Hematopoietic multipotent progenitor cell treated with erythropoietin and hydrocortisone succinate and interleukin-3 and kit ligand, for 4 days (in vitro differentiated cells): ENCODE measurements around the gene HDAC8.
"Not testable (repeated sequence)": the region's sequence is repeated elsewhere in the genome, so short reads cannot be mapped to it uniquely, and the experiment has no call there.

Experiments used
- DNase-seq: peaks from one replicate; pipeline ENCODE4 v3.0.0-alpha.2; 2015

HDAC8 gene

DNA sequence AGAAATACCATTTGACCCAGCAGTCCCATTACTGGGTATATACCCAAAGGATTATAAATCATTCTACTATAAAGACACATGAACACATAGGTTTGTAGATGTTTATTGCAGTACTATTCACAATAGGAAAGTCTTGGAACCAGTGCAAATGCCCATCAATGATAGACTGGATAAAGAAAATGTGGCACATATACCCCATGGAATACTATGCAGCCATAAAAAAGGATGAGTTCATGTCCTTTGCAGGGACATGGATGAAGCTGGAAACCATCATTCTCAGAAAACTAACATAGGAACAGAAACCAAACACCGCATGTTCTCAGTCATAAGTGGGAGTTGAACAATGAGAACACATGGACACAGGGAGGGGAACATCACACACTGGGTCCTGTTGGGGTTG is 123.6 kb downstream of the HDAC8 start:
- DNase-seq, result not testable (repeated sequence)

DNA sequence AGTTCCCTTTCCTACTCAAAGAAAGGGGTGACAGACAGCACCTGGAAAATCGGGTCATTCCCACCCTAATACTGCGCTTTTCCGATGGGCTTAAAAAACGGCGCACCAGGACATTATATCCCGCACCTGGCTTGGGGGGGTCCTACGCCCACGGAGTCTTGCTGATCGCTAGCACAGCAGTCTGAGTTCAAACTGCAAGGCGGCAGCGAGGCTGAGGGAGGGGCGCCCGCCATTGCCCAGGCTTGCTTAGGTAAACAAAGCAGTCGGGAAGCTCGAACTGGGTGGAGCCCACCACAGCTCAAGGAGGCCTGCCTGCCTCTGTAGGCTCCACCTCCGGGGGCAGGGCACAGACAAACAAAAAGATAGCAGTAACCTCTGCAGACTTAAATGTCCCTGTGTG is 131.9 kb downstream of the HDAC8 start:
- DNase-seq, result not testable (repeated sequence)

DNA sequence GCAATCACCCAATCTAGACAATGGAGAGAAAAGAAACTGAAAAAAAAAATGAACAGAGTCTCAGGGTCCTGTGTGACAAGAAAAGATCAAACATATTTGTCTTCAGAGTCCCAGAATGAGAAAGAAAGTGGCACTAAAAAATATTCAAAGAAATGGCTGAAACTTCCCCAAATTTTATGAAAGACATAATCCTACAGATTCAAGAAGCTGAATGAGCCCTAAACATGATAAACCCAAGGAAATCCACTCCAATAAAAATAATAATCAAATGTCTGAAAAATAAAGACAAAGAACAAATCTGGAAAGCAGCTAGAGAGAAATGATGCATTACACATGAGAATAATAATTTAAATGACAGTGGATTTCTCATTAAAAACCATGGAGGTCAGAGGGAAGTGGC is 136.6 kb downstream of the HDAC8 start:
- DNase-seq, result no peak

DNA sequence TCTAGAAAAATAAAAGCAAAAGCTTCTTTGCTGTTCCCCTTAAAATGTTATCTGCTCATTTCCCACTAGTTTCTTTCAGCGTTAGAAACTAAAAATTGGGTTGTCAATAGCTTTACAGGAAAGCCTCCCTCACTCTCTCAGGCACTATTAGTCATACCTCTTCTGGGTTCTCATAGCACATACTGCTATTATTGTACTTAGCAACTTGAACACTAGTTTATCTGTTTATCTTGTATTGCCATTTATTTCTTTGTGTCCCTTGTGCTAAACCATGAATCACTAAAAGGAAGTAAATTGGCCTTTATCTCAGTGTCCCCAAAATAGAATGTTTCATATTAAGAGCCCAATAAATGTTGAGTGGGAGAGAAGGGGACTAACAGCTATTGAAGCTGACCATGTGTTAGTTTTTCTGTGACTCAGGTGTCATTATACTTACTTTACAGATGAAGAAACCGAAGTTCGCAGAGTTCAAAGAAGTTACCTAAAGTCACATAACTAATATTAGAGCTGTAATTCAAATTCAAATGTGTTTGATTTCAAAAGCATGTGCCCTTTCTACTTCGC is 142.2 kb downstream of the HDAC8 start:
- peak; percentile 35 for DNase-seq

DNA sequence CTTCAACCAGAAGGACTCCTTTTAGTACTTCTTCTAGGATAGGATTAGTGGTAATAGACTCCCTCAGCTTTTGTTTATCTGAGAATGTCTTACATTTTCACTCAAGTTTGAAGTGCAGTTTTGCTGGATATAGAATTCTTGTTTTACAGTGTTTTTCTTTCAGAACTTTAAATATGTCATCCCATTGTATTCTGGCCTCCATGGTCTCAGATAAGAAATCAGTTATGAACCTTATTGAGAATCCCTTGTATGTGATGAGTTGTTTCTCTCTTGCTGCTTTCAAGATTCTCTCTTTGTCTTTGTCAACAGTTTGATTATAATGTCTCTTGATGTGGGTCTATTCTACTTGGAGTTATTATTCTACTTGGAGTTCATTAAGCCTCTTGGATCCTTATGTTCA is 150.8 kb downstream of the HDAC8 start:
- no peak for DNase-seq

DNA sequence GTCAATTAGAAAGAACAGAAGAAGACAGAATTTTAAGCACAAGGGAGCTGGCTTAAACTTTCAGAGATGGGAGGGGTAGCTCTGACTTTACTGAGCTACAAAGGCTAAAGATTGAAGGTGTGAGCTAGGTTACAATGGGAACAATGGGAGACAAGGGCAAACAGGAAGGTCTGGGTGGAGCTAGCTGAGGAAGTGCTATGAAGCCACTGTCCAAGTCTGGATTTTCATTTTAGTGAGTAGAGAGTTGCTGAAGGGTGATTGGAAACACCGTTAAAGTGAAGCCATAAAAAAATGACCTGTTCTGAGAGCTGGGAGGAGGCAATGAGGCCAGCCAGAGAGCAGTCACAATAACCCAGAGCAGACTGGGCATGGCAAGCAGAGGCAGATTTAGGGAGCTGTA is 162.7 kb downstream of the HDAC8 start:
- no peak for DNase-seq

DNA sequence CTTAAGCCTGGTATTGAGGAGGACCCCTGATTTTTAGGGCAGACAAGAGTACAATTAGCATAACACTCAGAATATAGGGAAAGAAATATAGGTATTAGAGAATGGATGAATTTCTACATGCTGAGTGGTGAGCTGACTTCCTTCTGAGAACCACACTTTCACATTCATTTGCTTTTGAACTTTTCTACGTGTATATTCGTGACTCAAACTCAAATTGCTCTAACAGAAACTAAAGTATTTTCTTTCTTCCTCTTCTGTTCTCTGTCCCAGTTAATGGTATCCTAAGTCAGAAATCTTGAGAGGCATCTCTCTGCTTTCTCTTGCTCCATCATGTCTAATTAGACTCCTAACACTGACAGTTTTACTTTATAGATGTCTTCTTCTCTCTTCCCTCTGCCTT is 163.8 kb downstream of the HDAC8 start:
- no peak for DNase-seq

DNA sequence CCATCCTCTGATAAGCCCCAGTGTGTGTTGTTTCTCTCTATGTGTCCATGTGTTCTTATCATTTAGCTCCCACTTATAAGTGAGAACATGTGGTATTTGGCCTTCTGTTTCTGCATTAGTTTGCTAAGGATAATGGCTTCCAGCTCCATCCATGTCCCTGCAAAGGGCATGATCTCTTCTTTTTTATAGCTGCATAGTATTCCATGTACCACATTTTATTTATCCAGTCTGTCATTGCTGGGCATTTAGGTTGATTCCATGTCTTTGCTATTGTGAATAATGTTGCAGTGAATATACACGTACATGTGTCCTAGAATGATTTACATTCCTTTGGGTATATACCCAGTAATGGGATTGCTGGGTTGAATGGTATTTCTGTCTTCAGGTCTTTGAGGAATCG is 167.5 kb downstream of the HDAC8 start:
- not testable (repeated sequence) for DNase-seq

DNA sequence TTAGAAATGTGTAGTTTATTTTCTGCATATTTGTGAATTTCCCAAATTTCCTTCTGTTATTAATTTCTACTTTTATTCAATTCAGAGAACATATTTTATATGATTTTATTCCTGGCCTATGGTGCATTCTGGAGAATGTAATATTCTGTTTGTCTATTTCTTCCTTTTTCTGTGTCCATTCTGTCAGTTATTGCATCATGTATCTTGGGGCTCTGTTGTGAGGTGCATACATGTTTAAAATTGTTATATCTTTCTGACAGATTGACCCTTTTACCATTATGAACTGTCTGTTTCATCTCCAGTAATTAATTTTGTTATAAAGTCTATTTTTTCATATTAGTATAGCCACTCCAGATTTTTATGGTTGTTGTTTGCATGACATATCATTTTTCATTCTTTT is 170.0 kb downstream of the HDAC8 start:
- no peak for DNase-seq

DNA sequence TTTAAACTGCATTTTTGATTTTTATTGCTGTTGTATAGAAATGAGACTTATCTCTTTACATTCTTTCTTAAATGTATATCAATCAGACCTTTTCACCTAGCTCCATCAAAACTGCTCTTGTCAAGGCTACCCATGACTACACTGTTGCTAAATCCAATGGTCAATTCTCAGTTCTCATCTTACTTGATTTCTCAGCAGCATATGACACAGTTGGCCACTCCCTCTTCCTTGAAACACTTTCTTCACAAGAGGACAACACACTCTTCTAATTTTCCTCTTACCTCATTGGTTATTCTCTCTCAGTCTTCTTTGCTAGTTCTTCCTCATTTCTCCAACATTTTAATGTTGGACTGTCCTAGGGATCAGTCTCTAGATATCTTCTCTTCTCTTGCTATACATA is 172.8 kb downstream of the HDAC8 start:
- no peak for DNase-seq

DNA sequence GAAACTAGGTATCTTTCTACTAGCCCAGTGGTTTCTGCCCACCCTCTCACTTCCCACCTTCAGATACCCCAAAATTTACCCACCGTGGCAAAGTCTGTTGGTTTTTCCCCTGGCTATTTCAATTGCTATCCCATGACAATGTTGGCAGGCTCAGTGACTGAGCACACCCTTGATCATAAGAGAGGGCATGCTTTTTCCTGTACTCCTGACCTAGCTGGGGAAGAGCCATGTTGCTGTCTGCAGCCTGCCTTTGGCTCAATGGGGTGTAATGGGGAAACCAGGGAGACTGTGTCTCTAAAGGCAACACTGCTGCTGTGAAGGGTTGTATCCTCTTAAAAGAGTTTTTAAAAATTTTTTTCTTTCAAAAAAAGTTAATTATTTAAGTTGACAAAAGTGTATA is 176.5 kb downstream of the HDAC8 start:
- no peak for DNase-seq

DNA sequence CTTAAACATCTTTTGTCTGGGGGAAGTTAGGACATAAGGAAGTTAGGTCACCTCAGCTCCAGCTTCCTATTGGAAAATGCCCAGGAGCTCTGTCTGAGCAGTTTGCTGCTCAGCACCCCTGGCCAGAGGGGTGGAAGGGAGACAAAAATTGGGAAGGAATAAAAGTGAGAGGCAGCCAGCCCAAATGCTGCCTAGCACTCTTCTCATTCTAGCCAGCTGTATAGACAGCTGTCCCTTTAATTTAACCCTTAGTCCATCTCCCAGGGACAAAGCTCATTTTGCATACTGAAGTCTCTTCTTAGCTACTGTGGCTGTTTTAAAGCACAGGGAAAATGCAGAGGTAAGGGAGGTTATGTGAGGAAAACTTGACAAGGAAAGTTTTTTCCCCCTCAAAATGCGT is 177.4 kb downstream of the HDAC8 start:
- DNase-seq, result no peak

DNA sequence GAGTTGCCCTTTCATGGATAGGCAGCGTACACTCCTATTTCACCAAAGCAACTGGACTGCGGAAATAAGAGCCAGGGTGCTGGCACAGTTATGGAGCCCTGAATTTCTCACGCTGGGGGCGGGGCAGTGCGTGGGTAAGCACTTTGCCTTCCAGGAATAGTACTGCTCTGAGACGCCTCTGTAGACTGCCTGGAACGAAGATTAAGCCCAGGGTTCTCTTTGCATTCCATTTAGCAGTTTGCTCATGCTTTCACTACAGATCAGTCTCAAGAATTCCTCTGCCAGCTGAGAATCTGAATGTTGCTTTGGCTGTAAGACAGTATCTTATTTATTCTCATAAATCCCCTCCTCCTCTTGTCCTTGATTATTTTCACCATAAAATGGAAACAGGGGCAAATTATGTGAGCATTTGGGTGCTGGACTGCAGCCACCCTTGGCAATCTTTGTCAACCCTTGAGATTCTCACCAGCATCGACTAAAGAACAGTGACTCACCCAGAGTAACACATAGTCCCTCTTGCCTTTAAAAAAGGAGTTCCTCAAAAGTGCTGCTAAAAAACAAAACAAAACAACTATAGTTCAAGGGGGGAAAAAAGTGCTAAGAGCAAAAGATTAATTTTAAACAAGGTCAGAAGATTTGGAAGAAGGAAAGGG is 178.0 kb downstream of the HDAC8 start:
- no peak for DNase-seq

DNA sequence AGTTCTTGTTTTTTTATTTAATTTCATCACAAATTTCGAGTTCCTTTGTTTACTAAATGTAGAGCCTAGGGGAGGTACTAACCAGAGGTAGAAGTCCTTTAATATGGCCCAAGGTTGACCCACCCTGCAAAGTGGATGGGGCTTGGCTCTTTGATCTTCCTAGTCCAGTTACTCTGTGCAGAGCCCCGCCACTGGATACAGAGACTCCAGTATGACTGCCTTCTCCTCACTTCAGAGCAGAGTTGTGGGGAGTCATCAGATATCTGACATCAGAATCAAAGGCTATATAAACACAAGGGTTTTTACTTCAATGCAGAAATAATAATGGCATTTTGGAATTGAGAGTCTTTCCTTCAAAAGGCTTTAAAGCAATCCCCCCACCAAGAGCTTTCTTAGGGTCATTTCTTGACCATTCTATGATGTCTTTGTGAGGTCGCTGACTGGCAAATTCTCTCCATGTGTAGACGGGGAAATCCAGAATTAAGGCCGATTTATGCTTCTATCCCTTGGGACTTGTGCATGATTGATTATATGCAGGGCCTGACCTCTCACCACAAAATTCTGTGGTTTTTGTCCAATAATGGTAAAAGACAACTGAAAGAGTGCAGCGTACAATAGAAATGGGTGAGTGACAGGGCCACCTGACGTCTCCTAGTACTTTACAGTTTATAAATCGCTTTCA is 178.7 kb downstream of the HDAC8 start:
- no peak for DNase-seq

DNA sequence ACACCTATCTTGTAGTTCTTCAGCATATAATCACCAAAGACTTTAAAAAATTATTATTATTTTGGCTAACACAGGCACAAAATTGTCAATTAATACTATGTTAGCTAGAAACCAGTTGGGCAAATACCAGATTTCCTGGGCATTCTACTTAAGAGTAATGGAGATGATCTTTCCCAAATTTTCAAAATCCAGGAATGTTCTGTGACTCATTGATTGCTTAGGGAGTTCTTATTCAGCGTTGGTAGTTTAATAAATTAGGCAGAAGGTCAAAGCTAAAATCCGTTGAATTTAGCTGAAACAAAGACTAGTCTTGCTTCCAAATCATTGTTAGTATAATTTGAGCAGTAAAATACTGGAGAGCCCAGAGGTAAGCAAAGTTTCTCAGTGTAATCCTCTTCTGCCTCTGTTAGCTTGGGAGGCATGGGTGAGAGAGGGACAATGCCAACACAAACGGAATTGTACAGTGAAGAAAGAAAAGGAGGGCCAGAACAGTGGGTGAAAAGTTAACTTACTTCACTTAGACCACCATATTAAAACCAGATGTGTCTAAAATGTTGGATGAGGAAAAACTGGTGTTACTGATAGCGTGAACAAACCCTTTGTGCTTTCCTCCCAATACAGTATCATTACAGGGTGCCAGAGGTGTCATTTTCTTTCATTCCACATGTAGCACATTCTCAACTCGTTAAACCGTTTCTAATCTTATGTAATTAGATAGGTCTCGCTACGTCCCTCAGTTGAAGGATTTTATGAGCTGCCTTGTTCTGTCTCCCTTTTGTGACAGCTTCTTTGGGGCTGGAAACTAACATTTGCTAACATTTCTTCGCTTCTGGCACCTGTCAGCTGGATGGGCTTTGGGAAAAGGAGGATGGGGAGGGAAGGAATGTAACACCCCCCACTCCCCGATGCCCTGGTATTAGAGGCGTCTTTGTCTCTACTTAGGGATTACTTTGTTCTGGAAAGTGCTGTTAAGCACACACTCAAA is 179.5 kb downstream of the HDAC8 start:
- DNase-seq, result no peak

DNA sequence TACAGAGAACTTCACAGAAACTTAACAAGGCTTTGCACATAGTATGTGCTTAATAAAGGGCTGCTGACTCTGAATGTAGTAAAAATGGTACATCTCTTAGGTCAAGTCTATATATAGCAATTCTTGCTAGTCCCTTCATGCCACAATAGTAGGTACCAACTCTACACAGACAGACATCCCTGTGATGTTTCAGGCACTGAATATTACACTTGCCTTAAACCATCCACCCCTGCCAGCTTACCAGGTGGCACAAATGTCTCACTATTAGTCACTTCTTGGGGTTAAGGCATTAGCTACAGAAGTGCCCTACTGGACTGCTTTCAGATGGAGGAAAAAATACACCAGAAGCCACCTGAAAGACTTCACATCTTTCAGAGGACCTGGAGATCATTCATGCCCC is 180.6 kb downstream of the HDAC8 start:
- no peak for DNase-seq

DNA sequence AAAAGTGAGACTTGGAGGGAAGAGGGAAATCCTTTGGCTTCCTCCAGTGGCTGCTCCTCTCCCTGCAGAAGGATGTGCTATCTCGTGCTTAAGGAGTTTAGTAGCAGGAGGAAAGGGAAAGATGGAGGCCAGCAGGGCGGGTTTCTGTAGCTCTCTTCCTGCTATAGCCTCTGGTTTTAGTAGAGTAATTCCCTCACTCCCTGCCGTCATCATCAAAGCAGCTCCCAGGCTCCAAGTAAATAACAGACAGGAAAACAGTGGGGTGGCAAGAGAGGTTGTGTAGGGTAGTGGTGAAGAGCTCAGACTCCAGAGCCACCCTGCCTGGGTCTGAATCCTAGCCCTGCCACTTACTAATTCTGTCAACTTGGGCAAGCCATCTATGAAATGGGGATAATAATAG is 185.4 kb downstream of the HDAC8 start:
- no peak for DNase-seq

DNA sequence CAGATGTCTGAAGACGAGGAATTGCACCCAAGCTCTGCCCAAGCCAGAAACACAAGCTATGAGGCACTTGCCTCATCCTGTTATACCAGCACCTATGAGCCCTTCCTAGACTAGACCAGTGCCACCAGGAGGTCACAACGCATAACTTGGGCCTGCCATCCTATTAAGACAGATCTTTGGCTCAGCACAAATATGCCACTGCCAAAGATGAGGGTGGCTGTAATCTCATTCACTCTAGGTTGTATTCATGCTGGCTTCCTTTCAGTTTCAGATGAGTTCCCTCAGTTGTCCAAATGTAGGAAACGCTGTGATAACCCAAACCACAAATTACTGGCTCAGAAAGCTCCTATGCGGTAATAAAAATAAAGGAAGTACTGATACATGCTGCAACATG is 190.4 kb downstream of the HDAC8 start:
- DNase-seq, result peak; percentile 70

DNA sequence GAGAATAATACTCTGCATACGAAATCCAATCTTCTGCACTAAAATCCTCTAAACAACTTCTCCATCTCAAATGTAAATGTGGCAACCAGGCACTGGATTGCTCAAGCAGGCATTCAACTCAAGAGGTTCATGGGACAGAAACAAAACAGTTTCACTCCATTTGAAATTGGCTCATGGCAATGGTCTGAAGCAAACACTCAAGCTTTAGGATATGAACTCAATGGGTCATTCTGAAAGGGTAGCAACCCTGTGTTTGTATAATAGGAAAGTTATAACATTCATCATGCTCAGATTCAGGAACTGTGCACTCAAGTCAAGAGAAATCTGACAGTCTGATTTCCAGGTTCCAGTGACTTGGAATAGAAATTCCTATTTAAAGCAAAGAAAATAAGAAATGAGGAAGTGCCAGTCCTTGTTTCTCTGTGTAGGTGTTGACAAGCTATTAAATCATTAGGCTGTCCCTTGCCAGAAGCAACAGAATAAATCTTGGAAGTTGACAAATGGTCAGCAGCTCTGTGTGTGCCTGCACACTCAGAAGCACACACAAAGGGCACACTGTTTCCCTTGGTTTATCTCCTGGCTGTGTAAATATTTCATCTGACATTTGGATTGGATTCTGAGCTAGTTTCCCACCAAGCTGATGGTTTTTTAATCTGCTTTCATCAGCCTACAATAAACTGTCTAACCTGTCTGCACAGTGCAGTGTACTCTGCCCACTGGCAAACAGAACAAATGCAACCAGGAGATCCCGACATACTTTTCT is 191.0 kb downstream of the HDAC8 start:
- DNase-seq, result no peak

DNA sequence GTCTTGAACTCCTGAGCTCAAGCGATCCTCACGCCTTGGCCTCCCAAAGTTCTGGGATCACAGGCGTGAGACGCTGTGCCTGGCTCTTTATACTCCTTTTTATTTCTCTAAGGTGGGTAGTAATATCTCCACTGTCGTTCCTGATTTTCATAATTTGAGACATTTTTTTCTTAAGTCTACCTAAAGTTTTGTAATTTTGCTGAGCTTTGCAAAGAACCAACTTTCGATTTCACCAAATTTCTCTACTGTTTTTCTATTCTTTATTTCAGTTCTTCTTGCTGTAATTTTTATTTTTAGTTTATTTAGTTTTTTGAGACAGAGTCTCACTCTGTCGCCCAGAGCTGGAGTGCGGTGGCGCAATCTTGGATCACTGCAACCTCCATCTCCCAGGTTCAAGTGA is 196.5 kb downstream of the HDAC8 start:
- no peak for DNase-seq

DNA sequence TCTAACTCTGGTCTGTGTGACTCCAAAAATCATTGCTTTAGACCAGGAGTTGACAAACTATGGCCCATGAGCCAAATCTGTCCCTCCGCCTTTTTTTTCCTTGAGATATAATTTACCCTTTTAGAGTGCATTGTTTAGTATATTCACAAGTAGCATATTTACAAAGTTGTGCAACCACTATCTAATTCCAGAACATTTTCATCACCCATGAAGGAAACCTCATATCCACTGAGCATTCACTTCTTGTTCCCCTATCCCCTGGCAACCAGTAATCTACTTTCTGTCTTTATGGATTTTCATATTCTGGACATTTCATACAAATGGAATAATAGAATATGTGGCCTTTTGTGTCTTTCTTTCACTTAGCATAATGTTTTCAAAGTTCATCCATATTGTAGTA is 199.5 kb downstream of the HDAC8 start:
- no peak for DNase-seq

DNA sequence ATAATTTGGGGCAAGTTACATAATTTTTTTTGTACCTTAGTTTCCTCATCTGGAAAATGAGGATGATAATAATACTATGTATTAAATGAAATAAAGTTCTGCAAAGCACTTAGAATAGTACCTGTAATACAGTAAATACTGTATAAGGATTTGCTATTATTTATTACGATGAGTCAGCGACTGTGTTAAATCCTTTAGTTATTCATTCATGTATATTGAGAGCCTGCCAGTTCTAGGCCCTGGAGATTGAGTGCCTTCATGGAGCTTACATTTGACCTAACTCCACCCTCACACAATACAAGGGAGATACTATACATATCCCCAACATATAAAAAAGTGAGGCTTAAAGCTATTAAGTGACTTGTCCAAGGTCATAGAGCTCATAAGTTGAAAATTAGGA is 199.9 kb downstream of the HDAC8 start:
- no peak for DNase-seq

DNA sequence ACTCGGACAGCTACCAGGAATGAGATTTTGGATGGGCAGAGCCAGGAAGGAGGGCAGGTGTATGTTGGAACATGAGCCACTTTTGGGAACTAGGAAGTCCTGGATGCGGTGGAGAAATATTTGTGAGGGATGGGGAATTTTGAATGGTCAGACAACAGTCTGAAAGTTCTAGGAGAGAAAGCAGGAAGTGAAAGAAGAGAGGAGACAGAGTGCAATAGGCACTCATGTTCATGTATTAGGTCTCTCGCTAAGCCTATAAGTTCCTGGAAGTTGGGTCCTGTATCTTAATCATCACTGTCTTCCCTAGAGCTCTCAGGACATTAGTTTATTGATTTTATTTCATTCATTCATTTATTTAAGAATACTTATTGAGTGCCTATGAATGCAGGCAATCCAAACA is 201.2 kb downstream of the HDAC8 start:
- DNase-seq, result no peak
